Type B pancreatic cell (in vitro differentiated cells): ENCODE measurements around the gene PDE4B. TPM values are rescaled to one million over a fixed set of nuclear protein-coding genes. Genes with fewer than 3 reads are reported as not detected.

Experiments
- DNase-seq: peaks from one replicate; pipeline ENCODE4 v3.0.0; 2021; ENCODE audit warnings: mixed read lengths; ENCODE audit not compliant: unreplicated experiment; ENCODE audit errors: extremely low spot score
- H3K27ac Mint-ChIP-seq: 2 replicates; pipeline ENCODE4 v1.8.0; 2021; ENCODE audit warnings: mild to moderate bottlenecking, mixed read lengths
- H3K27me3 Mint-ChIP-seq: 2 replicates; pipeline ENCODE4 v1.8.0; 2021; ENCODE audit warnings: mixed read lengths
- H3K36me3 Mint-ChIP-seq: 2 replicates; pipeline ENCODE4 v1.8.0; 2021; ENCODE audit warnings: mixed read lengths
- H3K4me1 Mint-ChIP-seq: one replicate; pipeline ENCODE4 v1.8.0; 2021; ENCODE audit warnings: mixed read lengths; ENCODE audit not compliant: unreplicated experiment
- H3K4me3 Mint-ChIP-seq: 2 replicates; pipeline ENCODE4 v1.8.0; 2021; ENCODE audit warnings: mild to moderate bottlenecking, mixed read lengths
- H3K9me3 Mint-ChIP-seq: 2 replicates; pipeline ENCODE4 v1.8.0; 2021; ENCODE audit warnings: mixed read lengths
- CTCF ChIP-seq: fragments of 200-600 bp; sonication (generic); conservative IDR thresholded peaks from 2 replicates; pipeline ENCODE4 v1.5.0; 2021; ENCODE audit warnings: antibody characterized with exemption, mild to moderate bottlenecking
- total RNA-seq: library from RNA; stranded (reverse); gene quantifications from 2 replicates; pipeline ENCODE4 v1.2.1, GENCODE V29; 2021; ENCODE audit warnings: low replicate concordance

The PDE4B gene
- total RNA-seq, 1 donor from 2014 or later: 4.7 TPM

GRCh38 chr1:65821386-65821785, 28.7 kb downstream of the PDE4B start:
- Mint-ChIP-seq H3K36me3 (no peaks in the 10 kb centered on the region), H3K4me1 (no peaks in the 10 kb centered on the region), H3K9me3 (peaks cover 5% of the 10 kb centered on the region), H3K27ac (no peak overlapping the region), H3K27me3 (no peaks in the 10 kb centered on the region), H3K4me3 (no peak overlapping the region)
- DNase-seq: no peak
- TF ChIP-seq CTCF: no peak

GRCh38 chr1:65824103-65824502, 31.4 kb downstream of the PDE4B start:
- no peak for DNase-seq
- Mint-ChIP-seq H3K27ac (no peak overlapping the region), H3K4me3 (no peak overlapping the region), H3K4me1 (no peaks in the 10 kb centered on the region), H3K36me3 (no peaks in the 10 kb centered on the region), H3K9me3 (peaks cover 5% of the 10 kb centered on the region), H3K27me3 (no peaks in the 10 kb centered on the region)
- TF ChIP-seq CTCF: no peak

- H3K36me3 Mint-ChIP-seq: no peaks in the 10 kb centered on the region
These were observed 33.0 kb downstream of the PDE4B start for GRCh38 chr1:65825741-65826140.

GRCh38 chr1:65826782-65827181, 34.1 kb downstream of the PDE4B start:
- Mint-ChIP-seq H3K4me1 (no peaks in the 10 kb centered on the region), H3K9me3 (peaks cover 5% of the 10 kb centered on the region), H3K36me3 (no peaks in the 10 kb centered on the region), H3K27ac (no peak overlapping the region), H3K27me3 (no peaks in the 10 kb centered on the region), H3K4me3 (no peak overlapping the region)
- DNase-seq: no peak
- TF ChIP-seq CTCF: no peak

More at GRCh38 chr1:65825741-65826140, 33.0 kb downstream of the PDE4B start:
- TF ChIP-seq CTCF: no peak
- Mint-ChIP-seq H3K9me3 (peaks cover 5% of the 10 kb centered on the region), H3K27ac (no peak overlapping the region), H3K4me1 (no peaks in the 10 kb centered on the region), H3K27me3 (no peaks in the 10 kb centered on the region), H3K4me3 (no peak overlapping the region)
- DNase-seq: no peak

GRCh38 chr1:65827346-65827745, 34.7 kb downstream of the PDE4B start:
- Mint-ChIP-seq H3K9me3 (peaks cover 5% of the 10 kb centered on the region), H3K4me1 (no peaks in the 10 kb centered on the region), H3K27ac (no peak overlapping the region), H3K4me3 (no peak overlapping the region), H3K36me3 (no peaks in the 10 kb centered on the region), H3K27me3 (no peaks in the 10 kb centered on the region)
- TF ChIP-seq CTCF: no peak
- DNase-seq: no peak

GRCh38 chr1:65830306-65830705, 37.6 kb downstream of the PDE4B start:
- Mint-ChIP-seq H3K27me3 (no peaks in the 10 kb centered on the region), H3K9me3 (no peaks in the 10 kb centered on the region), H3K27ac (no peak overlapping the region), H3K36me3 (no peaks in the 10 kb centered on the region), H3K4me3 (no peak overlapping the region), H3K4me1 (no peaks in the 10 kb centered on the region)
- DNase-seq: no peak
- TF ChIP-seq CTCF: no peak
